Erythroblast (primary cell): ENCODE results near the gene ACTG1.

Source experiments
- DNase-seq, 2 experiments: peaks; one replicate each; lab custom pipeline; 2025; lab: John Stamatoyannopoulos, UW
- GATA1 ChIP-seq: IDR thresholded peaks from 2 replicates; pipeline ENCODE4 v1.6.1; 2011; ENCODE audit warnings: low read depth, mild to moderate bottlenecking, control low read depth, low read length, moderate library complexity
- POLR2A ChIP-seq: IDR thresholded peaks from 2 replicates; pipeline ENCODE4 v1.6.1; 2011; ENCODE audit warnings: mild to moderate bottlenecking, low read length

The ACTG1 gene

DNA sequence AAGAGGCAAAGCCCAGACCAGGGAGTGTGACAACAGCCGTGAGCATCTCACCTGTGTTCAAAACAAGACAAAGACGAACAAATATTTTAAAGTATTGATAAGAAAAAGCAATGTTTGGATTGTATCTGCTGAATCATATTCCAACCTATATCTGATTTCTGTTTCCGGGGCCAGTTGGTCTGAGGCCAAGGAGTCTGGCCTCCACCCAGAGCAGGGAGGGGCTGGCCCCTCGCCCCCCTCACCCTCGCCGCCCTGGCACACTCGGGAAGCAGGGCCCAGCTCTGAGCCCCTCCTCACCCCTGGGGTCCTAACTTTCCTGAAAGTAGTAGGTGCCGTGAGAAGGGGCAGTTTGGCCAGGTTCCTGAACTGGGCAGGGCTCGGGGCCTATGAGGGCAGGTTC is 48.0 kb downstream of the ACTG1 start:
- no peak for DNase-seq
- TF ChIP-seq POLR2A (no peak), GATA1 (no peak)

DNA sequence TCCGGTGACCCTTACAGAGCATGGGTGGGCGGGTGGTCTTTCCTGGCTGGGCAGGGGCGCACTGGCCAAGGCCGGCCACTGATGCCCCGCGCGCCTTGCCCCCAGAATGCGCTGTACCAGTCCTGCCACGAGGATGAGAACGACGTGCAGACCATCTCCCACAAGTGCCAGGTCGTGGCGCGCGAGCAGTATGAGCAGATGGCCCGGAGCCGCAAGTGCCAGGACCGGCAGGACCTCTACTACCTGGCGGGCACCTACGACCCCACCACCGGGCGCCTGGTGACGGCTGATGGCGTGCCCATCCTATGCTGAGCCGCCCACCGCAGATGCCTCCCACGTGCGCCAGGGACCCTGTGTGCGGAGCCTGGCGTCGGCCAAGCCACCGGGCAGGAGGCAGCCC is 49.1 kb downstream of the ACTG1 start:
- DNase-seq = no peak
- TF ChIP-seq GATA1 (no peak), POLR2A (no peak)

DNA sequence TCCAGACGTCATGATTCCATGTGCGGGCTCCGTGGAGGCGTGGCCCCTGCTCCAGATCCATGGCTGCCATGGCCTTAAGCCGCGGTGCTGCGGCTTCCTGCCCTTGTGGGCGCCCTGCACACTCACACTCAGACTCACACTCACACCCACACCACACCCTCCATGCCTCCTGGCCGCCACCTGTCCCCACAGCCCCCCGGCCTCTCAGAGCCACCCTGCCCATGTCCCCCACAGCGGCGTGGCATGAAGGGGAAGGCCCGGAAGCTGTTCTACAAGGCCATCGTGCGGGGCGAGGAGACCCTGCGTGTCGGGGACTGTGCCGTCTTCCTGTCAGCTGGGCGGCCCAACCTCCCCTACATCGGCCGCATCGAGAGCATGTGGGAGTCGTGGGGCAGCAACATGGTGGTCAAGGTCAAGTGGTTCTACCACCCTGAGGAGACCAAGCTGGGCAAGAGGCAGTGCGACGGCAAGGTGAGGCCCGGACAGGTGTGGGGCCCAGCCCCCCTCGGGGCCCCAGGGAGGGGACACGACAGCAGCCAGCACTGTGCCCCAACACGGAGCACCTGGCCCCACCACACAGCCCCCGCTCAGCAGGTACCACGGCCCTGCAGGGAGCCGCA is 50.0 kb downstream of the ACTG1 start:
- DNase-seq = no peak
- TF ChIP-seq GATA1 = no peak
- TF ChIP-seq POLR2A = no peak

DNA sequence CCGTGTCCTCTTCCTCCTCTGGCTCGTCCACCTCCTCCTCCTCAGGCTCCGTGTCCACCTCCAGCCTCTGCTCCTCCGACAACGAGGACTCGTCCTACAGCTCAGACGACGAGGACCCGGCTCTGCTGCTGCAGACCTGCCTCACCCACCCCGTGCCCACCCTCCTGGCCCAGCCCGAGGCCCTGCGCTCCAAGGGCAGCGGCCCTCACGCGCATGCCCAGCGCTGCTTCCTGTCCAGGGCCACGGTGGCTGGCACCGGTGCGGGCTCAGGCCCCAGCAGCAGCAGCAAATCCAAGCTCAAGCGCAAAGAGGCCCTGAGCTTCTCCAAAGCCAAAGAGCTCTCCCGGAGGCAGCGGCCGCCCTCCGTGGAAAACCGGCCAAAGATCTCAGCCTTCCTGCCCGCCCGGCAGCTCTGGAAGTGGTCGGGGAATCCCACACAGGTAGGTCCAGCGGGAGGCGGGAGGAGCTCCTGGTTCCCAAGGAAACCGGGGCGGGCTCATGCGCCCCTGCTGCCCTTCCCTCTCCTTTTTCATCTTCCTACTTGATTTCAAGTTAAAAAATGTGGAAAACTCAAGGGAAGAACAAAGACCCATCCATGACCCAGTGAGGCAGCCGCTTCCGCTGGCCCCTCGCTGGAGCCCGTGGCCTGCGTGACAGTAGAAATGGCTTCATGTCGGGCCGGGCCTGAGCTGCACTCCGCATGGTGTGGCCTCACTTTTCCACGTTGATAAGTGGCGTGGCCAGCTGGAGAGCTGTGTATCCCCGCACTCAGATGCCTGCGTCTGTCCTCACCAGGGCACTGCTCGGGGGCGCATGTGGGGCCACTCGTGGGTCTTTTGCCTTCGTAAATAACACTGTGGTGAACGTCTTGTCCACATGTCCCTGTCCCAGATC is 50.7 kb downstream of the ACTG1 start:
- no peak for DNase-seq

DNA sequence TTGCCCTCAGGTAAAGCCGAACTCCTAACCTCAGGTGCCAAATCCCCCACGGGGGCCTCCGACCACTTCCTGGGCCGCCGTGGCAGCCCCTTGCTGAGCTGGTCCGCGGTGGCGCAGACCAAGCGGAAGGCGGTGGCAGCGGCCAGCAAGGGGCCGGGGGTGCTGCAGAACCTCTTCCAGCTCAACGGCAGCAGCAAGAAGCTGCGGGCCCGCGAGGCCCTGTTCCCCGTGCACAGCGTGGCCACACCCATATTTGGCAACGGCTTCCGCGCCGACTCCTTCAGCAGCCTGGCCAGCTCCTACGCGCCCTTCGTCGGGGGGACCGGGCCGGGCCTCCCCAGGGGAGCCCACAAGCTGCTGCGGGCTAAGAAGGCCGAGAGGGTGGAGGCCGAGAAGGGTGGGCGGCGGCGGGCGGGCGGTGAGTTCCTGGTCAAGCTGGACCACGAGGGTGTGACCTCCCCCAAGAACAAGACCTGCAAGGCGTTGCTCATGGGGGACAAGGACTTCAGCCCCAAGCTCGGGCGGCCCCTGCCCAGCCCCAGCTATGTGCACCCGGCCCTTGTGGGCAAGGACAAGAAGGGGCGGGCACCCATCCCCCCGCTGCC is 51.6 kb downstream of the ACTG1 start:
- no peak for TF ChIP-seq POLR2A
- TF ChIP-seq GATA1 = no peak
- DNase-seq = no peak

More for the DNA sequence above, 50.7 kb downstream of the ACTG1 start:
- no peak for TF ChIP-seq GATA1
- no peak for TF ChIP-seq POLR2A
